GM12872 (cell line): ENCODE data around the gene CUBN.

Experiments used
- CTCF ChIP-seq: IDR thresholded peaks from 3 replicates; pipeline ENCODE4 v1.5.1; 2011; ENCODE audit warnings: low read depth, mild to moderate bottlenecking, low read length, moderate library complexity; ENCODE audit not compliant: insufficient read depth

Gene CUBN

GRCh38 chr10:17128261-17128660 is 1.4 kb downstream of the CUBN start:
- TF ChIP-seq CTCF, result no peak

DNA sequence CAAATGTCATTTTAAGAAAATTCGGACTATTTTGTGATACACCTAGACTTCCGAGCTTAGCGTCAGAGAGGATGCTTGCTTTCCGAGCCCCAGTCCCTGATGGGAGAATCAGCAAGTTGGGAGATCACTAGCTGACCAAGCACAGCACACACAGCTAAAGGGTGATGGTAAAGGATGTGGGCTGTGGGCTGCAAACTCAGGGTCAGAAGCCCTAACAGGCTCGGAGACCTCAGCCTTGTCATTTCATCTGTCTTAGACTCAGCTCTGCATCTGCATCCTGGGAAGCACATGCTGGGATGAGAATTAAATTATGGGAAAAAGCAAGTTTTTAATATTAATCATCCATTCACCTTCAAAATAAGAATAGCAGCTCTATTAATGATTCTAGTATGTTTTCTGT is 3.3 kb downstream of the CUBN start:
- no peak for TF ChIP-seq CTCF

GRCh38 chr10:17125206-17125893 is 4.3 kb downstream of the CUBN start:
- no peak for TF ChIP-seq CTCF

GRCh38 chr10:17123961-17124360 is 5.7 kb downstream of the CUBN start:
- TF ChIP-seq CTCF, result no peak

DNA sequence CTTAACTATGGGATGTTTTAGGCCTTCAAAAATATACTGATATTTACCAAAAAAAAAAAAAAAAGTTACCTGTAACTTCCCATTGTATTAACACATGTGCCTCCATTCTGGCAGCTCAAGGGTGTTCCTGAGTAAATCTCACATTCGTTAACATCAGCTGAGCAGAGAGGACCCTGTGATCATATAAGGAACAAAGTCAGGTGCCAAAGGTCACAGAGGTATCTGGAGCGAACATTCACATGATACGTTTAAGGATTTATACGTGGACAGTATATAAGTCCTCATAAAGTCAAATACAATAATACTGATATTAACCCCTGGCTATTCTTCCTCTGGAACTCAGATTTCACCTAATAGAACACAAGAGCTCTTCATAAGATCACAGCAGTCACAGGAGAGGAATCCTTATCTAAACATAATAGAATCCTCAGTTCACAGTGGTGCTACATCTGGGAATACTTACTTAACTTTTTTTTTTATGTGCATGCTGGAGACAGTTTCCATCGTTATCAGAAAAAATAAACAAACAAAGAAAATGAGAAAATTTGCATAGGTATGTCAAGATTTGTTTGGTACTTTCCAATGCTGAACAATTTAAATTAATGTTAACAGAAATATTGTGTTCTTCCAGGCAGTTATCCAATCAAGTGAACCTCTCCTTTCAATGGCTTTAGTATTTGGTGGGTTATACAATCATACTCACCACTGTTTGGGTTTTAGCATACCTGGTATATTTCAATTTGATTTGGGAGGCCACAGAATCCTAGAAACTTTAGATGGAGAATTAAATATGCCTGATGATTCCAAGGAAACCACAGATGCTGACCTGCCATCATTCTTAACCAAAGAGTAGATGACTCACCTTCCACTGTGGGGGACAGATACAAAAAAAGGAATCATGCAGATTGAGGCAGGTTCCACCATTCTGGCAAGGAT is 6.6 kb downstream of the CUBN start:
- TF ChIP-seq CTCF, result no peak

- no peak for TF ChIP-seq CTCF
Measured at GRCh38 chr10:17122052-17122451, 7.6 kb downstream of the CUBN start.

GRCh38 chr10:17120694-17121093 is 8.9 kb downstream of the CUBN start:
- no peak for TF ChIP-seq CTCF
